Suprapubic skin (tissue), 3 donors: ENCODE measurements around the gene SPDYE4.

Experiments used
- POLR2A ChIP-seq, 2 donors: fragments of 450-650 bp; IDR thresholded peaks; one replicate each; pipeline ENCODE4 v1.6.1; 2017; ENCODE audit warnings: antibody characterized with exemption in 2 of 2, mild to moderate bottlenecking in 2 of 2, moderate library complexity in 2 of 2
- TF ChIP-seq, protein P1 (sequence below), 2 donors: fragments of 200-600 bp in 1 of 2; fragments of 450-650 bp in 1 of 2; sonication (generic) in 1 of 2; IDR thresholded peaks; one replicate each; pipeline ENCODE4 v1.5.1; 2016 to 2019; ENCODE audit warnings: antibody characterized with exemption in 2 of 2, mild to moderate bottlenecking in 1 of 2, moderate library complexity in 1 of 2

DNA sequence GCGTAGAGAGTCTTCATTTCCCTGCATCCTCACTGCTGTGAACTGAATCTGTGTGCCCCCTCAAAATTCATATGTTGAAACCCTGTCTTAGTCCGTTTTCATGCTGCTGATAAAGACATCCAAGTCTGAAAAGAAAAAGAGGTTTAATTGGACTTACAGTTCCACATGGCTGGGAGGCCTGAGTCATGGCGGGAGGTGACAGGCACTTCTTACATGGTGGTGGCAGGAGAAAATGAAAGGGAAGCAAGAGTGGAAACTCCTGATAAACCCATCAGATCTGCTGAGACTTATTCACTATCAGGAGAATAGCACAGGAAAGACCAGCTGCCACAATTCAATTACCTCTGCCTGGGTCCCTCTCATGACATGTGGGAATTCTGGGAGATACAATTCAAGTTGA lies 10.6 kb downstream of the SPDYE4 start:
- TF ChIP-seq, protein P1, sequence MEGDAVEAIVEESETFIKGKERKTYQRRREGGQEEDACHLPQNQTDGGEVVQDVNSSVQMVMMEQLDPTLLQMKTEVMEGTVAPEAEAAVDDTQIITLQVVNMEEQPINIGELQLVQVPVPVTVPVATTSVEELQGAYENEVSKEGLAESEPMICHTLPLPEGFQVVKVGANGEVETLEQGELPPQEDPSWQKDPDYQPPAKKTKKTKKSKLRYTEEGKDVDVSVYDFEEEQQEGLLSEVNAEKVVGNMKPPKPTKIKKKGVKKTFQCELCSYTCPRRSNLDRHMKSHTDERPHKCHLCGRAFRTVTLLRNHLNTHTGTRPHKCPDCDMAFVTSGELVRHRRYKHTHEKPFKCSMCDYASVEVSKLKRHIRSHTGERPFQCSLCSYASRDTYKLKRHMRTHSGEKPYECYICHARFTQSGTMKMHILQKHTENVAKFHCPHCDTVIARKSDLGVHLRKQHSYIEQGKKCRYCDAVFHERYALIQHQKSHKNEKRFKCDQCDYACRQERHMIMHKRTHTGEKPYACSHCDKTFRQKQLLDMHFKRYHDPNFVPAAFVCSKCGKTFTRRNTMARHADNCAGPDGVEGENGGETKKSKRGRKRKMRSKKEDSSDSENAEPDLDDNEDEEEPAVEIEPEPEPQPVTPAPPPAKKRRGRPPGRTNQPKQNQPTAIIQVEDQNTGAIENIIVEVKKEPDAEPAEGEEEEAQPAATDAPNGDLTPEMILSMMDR (IDR thresholded peaks at IDR 0.05): no peak
- TF ChIP-seq POLR2A (IDR thresholded peaks at IDR 0.05): no peak
